ENCODE measurements around the gene ETFBKMT.

ETFBKMT gene

DNA sequence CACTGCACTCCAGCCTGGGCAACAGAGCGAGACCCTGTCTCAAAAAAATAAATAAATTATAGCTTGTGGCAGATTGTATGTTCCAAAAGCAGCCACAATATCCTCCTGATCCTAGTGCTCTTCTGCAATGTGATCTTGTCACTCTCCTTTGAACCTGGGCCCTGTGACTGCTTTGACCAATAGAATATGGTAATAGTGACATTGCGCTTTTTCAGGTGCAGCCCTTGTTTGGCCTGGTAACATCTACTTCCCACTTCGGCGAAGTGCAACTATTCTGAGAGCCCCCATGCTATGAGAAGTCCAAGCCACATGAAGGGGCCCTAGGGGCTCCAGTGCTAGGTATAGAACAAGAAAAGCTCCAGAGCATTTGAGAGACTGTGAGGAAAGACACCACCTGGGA, 37.5 kb upstream of the ETFBKMT start:
- no peaks in the 10 kb centered on the region for H3K79me2 ChIP-seq
- no peak overlapping the region for H2AFZ ChIP-seq
- H3K27me3 ChIP-seq (ENCODE audit: control insufficient read depth, insufficient read depth, low read length), result no peaks in the 10 kb centered on the region
- no peak overlapping the region for H3K27ac ChIP-seq
- H3K36me3 ChIP-seq (ENCODE audit: control insufficient read depth, insufficient read depth, low read length), result no peaks in the 10 kb centered on the region
- TF ChIP-seq, protein P1, sequence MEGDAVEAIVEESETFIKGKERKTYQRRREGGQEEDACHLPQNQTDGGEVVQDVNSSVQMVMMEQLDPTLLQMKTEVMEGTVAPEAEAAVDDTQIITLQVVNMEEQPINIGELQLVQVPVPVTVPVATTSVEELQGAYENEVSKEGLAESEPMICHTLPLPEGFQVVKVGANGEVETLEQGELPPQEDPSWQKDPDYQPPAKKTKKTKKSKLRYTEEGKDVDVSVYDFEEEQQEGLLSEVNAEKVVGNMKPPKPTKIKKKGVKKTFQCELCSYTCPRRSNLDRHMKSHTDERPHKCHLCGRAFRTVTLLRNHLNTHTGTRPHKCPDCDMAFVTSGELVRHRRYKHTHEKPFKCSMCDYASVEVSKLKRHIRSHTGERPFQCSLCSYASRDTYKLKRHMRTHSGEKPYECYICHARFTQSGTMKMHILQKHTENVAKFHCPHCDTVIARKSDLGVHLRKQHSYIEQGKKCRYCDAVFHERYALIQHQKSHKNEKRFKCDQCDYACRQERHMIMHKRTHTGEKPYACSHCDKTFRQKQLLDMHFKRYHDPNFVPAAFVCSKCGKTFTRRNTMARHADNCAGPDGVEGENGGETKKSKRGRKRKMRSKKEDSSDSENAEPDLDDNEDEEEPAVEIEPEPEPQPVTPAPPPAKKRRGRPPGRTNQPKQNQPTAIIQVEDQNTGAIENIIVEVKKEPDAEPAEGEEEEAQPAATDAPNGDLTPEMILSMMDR (IDR thresholded peaks at IDR 0.05), result no peak
- H3K4me1 ChIP-seq, result no peaks in the 10 kb centered on the region
- no peak overlapping the region for H3K9ac ChIP-seq
- no peaks in the 10 kb centered on the region for H3K9me3 ChIP-seq (ENCODE audit: control insufficient read depth, low read length)
- H3K4me3 ChIP-seq (ENCODE audit: low read depth, low read length), result no peak overlapping the region
- no peak overlapping the region for H3K4me2 ChIP-seq (ENCODE audit: low read length)

DNA sequence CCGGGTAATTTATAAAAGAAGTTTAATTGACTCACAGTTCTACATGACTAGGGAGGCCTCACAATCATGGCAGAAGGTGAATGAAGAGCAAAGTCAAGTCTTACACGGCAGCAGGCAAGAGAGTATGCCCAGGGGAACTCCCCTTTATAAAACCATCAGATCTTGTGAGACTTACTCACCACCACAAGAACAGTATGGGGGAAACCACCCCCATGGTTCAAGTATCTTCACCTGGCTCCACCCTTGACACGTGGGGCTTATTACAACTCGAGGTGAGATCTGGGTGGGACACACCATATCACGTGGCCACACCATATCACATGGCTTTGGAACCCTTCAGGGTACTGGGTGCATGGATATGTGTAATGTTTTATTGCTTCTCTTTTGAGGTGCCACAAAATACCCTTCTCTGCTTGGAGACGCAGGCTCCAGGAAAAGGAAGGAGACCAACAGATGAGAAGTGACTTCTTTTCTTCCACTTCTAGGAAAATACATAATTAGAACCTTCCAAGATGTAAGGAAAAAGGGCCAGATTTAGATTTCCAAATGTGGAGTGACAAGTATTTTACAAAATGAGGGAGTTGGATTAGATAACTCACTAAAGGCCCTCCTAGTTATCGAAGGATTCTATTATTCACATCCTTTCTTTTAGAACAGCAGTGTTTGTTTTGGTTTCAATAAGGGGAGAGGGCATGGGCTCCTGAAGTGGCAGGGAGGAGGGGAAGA, 33.1 kb upstream of the ETFBKMT start:
- Histone ChIP-seq H3K27ac (no peak overlapping the region), H3K27me3 (ENCODE audit: control insufficient read depth, insufficient read depth, low read length) (no peaks in the 10 kb centered on the region), H3K4me2 (ENCODE audit: low read length) (no peak overlapping the region), H3K4me1 (peaks cover 4% of the 10 kb centered on the region), H3K79me2 (no peaks in the 10 kb centered on the region), H3K9ac (no peak overlapping the region), H3K9me3 (ENCODE audit: control insufficient read depth, low read length) (no peaks in the 10 kb centered on the region), H2AFZ (no peak overlapping the region), H3K36me3 (ENCODE audit: control insufficient read depth, insufficient read depth, low read length) (no peaks in the 10 kb centered on the region), H3K4me3 (ENCODE audit: low read depth, low read length) (no peak overlapping the region)
- TF ChIP-seq, protein P1 (IDR thresholded peaks at IDR 0.05), result no peak

DNA sequence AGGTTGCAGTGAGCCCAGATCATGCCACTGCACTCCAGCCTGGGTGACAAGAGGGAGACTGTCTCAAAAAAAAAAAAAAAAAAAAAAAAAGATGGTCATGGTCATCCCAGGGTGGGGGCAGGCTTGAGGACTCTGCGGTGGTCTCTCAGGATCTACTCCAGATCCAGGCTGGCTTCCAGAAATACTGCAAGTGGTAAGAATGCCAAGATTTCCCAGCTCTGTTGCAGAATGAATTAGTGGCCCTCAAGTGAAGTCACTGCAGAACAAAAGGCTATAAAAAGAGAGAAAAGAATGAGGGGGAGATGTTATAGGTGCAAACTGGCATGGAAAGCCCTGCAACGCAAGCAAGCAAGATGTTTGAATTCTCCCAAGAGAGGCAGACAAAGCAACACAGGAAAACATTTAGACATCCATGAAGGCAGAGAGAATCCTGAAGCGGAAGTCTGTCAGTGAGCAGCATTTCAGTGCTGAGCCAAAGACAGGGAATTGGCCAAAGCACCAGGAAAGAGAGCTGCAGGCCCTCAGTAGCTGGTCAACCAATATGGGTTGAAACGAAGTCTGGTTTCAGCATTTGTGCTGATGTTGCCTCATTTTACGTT, 31.9 kb upstream of the ETFBKMT start:
- Histone ChIP-seq H3K36me3 (ENCODE audit: control insufficient read depth, insufficient read depth, low read length) (no peaks in the 10 kb centered on the region), H3K27ac (no peak overlapping the region), H3K4me3 (ENCODE audit: low read depth, low read length) (no peak overlapping the region), H3K4me2 (ENCODE audit: low read length) (no peak overlapping the region), H3K9ac (no peak overlapping the region), H3K4me1 (peaks cover 4% of the 10 kb centered on the region), H2AFZ (no peak overlapping the region), H3K27me3 (ENCODE audit: control insufficient read depth, insufficient read depth, low read length) (no peaks in the 10 kb centered on the region), H3K79me2 (no peaks in the 10 kb centered on the region), H3K9me3 (ENCODE audit: control insufficient read depth, low read length) (no peaks in the 10 kb centered on the region)
- TF ChIP-seq, protein P1 (IDR thresholded peaks at IDR 0.05), result no peak

DNA sequence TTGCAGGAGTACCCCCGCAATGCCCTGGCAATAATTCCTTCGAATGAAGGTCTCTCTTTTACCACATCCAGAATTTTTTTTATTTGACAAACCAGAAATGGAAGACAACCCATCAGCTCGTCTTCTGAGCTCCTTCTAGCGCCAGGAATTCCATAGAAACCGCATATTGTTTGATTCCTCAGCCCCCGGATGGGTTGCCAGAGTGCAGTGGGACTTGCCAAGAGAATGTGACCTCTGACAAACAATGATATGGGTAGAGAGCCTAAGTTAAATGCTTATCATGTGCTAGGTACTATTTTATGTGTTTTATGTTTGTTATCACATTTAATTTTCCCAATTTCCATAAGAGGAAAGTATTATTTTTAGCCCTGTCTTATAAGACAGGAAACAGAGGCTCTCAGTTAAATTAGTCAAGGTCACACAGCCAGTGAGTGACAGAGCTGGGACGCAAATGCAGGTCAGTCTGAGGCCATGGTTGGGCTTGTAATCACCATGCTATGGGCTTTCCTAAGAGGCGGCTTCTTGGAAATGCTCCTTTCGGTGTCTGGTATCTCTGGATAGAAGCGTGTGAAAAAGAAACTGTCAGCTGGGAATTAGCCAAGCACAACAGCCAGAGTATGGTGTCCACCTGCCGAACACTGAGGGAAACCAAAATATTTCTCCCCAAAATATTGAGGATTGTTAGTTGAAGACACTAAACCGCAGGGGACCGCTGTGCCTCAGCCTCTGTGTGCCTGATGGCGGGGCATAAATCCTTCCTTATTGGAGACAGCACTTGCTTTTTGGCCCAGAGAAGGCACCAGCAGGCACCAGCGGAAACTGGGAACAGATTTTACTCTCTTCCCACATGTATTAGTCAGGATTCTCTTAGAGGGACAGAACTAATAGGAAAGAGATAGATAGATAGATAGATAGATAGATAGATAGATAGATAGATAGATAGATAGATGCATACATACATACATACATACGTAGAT, 29.4 kb upstream of the ETFBKMT start:
- Histone ChIP-seq H3K9me3 (ENCODE audit: control insufficient read depth, low read length) (no peaks in the 10 kb centered on the region), H3K36me3 (ENCODE audit: control insufficient read depth, insufficient read depth, low read length) (no peaks in the 10 kb centered on the region), H3K4me2 (ENCODE audit: low read length) (peak overlapping the region; percentile 39), H3K27me3 (ENCODE audit: control insufficient read depth, insufficient read depth, low read length) (no peaks in the 10 kb centered on the region), H3K4me3 (ENCODE audit: low read depth, low read length) (peak overlapping the region; percentile 22), H3K9ac (no peak overlapping the region), H2AFZ (peak overlapping the region; percentile 75), H3K79me2 (no peaks in the 10 kb centered on the region), H3K4me1 (peaks cover 4% of the 10 kb centered on the region), H3K27ac (peak overlapping the region; percentile 37)
- TF ChIP-seq, protein P1 (IDR thresholded peaks at IDR 0.05), result no peak
